Fibroblast of gingiva (primary cell): ENCODE data around the gene SFSWAP.

Experiments used
- DNase-seq: peaks from one replicate; pipeline ENCODE4 v3.0.0-alpha.2; 2011; ENCODE audit warnings: low read depth

SFSWAP gene

DNA sequence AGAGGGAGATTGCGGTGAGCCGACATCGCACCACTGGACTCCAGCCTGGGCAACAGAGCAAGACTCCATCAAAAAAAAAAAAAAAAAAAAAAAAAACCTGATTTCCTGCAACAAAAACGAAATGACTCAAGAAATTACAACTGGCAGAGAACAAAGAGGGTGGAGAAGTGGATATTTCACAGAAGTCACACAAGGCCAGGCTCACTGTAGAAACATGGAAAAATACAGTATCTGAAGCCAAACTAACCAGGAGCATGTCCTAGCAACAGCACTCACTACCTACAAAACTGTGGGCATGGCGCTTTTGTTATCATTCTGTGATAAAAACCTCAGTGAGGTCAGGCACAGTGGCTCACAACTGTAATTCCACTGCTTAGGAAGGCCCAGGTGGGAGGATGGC is 105.6 kb downstream of the SFSWAP start:
- no peak for DNase-seq

DNA sequence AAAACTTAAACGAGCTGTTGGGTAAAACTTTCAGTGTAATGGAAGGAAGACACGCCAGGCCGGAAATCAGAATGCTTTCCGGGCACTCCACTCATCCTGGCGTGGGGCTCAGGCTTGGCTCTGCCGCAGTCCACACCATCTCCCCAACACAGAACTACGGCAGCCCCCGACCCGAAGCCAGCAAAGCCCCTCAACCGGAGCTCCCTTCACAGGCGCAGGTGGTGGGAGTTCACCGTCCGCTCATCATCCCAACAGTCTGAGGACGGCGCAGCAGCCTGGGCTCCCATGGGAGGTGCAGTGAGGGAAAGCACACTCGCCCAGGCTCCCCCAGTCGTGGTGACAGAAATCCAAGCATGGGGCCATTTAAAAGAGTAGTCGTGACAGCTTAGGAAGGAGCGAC is 106.4 kb downstream of the SFSWAP start:
- no peak for DNase-seq

DNA sequence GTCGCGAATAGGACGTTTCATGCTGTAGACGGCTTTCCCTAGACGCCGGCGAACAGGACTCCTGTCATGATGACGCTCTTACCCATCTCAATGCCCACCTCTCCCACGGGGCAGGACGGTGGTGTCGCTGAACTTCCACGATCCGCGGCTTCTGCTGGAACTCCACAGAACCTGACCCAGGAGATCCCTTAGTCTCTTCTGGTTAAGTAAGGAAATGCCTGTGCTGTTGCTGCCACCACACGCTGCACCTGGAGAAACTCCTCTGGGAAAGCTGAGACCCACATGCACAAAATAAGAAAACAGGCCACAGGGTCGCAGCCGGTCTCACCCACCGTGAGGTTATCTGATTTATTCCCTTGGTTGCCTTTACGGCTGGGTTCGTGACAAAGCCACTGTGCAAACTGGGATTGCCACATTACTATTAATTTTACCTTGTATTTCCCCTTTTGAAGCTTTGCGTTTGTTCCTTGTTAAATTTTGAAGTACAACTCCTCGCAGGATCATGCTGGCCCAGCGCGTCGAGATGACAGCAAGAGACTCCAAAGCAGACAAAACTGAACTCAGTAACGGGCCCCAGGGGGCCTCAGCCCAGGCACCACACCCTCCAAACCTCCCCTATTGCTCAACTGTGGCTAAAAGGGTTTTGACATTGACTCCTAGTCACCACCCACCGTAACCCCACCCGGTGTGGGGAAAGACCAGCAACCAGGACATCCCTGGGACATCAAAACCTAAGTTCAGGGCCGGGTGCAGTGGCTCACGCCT is 108.1 kb downstream of the SFSWAP start:
- no peak for DNase-seq

DNA sequence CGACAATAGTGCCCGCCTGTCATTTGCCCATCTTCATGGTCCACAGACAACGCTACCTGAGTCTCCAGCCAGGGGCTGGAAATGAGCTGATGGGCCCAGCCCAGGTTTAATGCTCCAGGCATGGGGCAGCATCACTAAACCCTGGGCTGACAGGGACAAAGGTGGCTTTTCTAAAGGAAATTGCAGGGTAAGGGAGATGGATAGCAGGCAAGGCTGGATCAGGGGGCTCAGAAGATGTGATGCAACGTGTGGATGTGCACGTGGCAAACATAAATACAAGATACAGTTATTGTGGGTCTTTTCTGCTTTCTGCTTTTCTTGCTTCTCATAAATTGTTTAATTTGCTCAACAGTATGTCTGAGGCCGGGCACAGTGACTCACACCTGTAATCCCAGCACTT is 113.6 kb downstream of the SFSWAP start:
- no peak for DNase-seq

DNA sequence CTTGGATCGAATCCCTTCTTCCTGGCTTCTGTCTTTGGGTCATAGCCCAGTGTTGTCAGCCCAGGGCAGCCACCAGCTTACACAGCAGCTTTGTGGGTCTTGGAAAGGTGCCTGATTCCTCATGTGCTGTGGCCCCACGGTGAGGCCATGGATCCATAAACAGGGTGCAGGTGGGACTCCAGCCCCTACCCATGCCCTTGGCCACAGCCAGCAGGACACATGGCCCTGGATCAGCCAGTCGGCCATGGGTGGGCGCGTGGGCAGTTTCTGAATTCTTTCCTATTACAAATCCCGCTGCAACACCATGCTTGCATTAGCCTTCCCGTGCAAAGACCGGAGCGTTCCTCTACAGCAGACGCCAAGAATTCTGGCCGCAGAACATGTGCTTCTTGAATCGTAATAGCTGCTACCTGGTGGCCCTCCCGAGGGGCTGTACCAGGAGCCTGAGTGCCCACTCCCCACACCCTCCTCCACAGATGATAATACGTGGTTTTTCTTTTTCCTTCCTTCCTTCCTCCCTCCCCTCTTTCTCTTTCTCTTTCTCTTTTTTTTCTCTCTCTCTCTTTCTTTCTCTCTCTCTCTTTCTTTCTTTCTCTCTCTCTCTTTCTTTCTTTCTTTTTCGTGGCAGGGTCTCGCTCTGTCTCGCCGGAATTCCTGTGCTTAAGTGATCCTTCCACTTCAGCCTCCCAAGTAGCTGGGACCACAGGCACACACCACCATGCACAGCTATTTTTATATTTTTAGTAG is 114.4 kb downstream of the SFSWAP start:
- peak; percentile 76 for DNase-seq

DNA sequence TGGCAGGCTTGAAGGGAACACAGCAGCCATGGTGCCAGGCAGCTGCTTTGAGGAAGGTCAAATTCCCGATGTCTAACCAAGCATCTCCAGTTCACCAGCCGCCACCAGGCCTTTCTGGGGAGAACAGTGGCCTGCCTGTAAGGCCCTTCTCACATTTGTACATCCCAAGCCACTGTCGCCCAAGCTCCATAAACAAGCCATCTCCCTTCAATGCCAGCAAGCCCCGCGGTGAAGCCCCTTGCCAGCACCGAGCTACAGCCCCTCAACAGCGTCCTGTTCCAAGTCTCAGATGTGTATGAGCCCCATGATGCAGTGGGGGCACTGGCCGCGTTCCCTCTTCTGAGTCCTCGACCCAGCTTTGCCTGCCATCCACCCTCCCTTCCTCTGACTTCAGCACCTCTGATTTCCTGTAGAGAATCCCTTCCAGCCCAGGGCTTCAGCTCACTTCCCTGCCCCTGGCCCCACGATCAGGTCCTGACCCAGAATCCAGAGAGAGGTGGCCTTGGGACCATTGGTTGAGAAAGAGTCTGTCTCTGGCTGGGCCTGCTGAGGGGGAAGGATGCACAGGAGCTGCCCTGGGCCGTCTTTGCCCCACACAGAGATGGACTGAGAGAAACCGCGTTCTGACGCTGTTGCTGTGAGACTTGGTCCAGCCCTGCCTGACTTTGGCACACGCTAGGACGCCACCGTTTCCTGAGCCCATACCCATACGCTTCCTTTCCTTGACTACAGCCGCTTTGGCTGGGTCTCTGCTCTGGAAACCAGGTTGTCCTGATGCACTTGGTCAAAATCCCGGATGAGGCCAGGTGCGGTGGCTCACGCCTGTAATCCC is 115.4 kb downstream of the SFSWAP start:
- DNase-seq, result no peak

DNA sequence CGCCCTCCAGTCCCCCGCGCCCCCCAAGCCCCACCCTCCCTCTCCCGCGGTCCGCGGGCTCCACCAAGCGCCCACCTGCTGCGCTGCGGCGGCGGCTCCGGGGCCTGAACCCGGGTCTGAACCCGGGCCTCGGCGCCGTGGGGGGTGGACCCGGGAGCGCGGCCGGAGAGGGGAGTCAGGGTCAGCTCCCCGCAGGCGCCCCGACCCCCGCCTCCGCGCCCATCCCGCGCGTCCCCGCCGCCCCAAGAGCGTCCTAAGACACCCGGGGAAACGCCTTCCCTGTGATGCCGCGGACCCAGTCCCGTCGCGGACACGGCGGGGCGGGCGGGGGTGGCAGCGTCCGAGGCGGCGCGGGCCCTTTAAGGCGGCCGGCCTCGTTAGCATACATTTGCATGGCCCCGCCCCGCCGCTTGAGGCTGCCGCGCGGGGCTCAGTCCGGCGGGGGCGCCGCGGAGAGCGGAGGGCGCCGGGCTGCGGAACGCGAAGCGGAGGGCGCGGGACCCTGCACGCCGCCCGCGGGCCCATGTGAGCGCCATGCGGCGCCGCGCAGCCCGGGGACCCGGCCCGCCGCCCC is 117.2 kb downstream of the SFSWAP start, which contains the start of gene MMP17:
MMP17 (plus strand) TSS at position 433 of the 574 bp plus-strand sequence; CDS start at position 535, 102 bp downstream.
- DNase-seq, result peak; percentile 72

DNA sequence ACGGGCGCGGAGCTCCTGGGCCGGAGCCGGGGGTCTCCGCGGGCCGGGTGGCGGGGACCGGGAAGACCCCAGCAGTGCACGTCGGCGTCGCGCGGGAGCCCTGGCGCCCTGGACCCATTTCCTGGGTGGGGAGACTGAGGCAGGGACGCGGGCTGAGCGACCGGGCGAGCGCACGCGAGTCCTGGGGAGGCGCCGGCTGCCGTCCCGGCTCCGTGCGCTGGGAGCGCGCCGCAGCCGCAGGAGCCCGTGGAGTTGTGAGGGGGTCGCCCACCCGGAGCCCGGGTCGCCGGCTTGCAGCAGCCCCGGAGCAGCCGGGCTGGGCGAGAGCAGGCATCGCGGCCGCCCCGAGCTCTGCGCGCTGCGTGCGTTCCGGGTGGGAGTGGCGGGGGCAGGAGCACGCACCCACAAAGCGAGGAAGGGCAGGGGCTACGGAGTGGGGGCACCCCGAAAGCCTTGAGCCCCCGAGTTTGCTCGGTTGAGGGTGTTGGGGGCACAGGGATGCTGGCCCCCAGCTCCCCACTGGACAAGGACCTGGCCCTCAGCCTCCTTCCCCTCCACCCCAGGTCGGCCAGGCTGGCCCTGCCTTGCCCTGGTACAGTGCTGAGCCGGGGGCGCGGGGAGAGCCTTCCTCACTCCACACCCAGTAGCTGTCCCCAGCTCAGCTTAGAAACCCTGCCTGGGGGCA is 117.9 kb downstream of the SFSWAP start:
- DNase-seq, result no peak

DNA sequence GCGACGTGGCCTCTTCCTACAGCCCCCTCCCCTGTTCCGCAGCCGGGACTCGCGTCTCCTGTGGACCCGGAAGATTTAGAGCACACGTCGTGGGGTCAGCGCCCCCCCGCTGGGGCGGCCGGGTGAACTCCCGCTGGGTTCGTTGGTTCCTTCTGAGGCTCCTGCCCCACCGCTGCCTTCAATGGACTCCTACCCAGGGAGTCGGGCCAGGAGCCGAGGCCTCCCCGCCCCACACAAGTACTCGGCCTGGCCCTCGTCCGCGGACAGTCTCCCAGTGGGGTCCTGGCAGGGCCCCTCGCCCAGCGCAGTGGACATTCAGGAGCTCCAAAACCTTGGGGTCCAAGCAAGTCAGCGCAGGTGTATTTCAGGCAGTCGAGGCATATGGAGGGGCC is 118.5 kb downstream of the SFSWAP start:
- peak; percentile 26 for DNase-seq

DNA sequence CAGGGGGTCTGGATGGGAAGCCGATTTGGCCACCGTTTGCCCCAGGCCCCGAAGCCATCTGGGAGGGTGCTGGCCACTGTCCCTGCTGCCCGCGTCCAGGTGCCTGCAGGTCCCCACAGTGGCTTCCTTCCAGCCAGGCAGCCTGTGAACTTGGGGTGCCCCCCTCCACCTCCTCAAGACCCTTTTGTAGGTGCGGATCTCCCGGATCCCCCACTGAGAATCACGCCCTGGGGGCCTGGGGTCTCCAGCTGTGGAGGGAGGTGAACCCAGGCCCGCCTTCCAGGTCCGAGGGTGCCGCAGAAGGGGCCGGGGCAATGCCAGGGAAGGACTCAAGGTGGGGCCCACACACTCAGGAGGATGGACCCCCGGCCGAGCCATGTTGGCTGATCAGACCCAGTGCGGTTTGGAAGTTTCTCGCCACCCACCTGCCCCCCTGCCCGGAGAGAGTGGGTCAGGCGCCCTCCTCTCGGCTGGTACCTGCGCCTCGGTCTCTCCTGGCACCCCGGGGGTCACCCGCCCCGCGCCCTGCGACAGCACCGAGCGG is 119.0 kb downstream of the SFSWAP start:
- DNase-seq, result no peak

DNA sequence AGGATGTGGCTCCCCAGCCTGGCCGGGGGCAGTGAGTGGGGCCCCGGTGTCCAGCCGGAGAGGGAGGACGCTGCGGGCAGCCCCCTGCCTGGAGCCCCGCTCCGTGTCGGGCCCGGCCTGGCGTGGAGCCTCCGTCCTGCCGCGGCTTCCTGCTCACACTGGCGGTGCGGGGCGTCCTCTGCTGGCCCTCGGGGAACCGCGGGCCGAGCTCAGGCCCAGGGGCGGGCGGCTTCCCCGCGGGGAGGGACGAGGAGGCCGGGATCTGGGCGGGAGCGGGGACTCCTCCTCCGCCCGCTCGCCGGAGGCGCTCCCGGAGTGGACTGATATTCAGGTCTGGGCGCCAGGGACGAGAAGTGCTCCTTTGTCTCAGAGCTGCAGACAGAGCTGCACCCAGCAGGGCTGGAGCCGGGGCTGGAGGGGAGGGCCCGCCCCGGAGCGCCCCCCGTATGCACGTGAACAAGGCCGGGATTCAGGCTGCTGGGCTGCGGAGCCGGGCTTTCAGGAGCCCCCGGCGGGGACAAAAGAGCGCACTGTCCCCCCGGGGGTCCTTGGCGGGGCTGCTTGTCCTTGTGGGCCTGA is 119.5 kb downstream of the SFSWAP start:
- DNase-seq, result peak; percentile 88

DNA sequence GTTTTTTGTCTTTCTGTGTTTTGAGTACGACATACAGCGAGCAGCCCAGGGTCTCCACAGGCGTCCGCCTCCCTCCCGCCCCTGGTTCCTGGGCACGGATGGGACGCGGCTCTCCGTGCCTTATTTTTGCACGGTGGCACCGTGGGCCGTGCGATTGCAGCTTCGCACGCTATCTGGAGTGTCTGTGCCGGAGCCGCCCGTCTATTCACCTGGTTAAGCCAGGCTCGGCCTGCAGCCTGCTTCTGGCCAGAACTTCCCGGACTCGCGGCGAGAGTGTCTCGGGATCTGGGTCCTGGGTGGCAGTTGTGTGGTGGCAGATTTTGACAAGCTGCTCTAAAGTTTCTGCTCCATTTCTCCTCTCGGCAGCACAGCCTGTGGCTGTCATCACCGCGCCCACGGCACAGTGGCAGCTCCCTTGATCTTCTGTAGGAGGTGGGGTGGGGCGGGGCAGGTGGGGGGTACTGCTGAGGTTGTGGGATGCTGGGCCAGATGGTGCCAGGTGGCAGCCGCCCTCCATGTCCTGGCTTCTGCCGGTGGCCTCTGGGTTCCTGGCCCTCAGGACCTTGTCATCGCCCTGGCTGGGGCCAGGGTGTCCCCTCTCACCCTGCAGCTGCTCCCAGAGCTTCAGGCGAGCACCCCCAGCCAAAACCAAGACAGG is 120.2 kb downstream of the SFSWAP start:
- DNase-seq, result peak; percentile 14

DNA sequence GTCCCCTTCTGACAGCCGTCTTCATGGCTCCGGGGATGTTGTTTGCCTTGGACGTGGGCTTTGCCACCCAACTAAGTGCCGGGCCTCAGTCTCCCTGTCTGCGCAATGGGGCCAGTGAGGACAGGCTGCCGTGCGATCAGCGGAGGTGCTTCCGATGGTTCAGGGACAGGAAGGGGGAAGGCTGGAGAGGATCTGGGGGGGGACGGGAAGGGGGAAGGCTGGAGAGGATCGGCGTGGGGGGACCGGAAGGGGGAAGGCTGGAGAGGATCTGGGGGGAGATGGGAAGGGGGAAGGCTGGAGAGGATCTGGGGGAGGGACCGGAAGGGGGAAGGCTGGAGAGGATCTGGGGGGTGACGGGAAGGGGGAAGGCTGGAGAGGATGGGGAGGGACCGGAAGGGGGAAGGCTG is 120.7 kb downstream of the SFSWAP start:
- peak; percentile 94 for DNase-seq

DNA sequence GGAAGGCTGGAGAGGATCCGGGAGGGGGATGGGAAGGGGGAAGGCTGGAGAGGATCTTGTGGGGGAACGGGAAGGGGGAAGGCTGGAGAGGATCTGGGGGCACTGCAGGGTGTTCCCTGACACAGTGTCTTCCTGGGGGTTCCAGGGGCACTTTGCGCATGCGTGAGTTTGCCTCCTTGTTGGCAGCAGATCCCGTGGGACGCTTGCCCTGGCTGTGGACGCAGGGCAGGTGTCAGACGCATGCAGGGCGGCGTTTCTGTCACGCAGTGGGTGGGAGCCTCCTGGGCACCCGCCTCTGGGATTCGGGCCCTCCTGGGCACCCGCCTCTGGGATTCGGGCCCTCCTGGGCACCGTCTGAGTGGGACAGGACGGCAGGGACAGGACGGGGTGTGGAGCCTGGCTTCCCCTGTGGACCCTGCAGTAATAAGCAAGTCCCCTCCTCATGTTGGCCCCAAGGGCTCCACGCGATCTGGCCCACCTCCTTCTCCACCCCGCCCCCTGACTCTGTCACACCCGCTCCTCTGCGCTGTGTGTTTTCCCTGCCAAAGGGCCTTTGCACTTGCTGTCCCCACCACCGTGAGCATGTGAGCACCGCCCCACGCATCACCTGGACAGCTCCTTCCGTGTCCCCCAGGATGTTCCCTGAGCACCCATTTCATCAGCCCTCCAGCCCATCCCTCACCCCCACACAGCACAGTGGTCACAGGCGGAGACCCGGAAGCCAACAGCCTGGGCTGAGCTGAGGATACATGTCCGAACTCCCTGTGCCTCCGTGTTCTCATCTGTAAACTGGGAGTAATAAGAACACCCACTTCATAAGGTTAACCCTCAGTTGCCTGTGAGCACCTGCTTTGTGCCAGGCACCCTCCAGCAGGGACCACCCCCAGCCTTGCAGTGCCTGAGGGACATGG is 121.7 kb downstream of the SFSWAP start:
- peak; percentile 78 for DNase-seq

DNA sequence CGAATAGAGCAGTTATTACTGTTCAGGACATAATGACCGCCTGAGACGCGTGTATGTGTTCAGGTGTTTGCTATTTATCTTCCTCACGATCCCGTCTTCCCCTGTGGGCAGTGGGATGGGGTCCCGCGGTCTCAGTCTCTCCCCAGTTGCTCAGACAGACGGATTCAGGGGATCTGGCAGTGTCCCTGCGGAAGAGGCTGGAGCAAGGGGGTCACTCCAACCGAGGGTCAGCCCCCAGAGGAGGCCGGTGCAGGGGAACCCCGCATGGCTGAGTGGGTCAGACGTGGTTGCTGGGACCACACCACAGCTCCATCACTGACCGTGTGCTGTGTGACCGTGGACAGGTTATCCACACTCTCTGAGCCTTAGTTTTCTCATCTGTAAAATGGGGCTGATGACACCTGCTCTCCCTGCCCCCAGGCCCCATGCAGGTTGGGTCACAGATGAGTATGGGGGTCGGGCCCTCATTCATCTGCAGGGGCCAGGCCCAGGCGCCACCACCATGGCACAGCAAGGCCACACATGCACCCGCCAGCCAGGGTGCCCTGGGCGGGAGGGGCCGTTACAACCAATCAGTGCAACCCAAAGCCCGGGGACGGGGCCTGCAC is 122.5 kb downstream of the SFSWAP start:
- no peak for DNase-seq

DNA sequence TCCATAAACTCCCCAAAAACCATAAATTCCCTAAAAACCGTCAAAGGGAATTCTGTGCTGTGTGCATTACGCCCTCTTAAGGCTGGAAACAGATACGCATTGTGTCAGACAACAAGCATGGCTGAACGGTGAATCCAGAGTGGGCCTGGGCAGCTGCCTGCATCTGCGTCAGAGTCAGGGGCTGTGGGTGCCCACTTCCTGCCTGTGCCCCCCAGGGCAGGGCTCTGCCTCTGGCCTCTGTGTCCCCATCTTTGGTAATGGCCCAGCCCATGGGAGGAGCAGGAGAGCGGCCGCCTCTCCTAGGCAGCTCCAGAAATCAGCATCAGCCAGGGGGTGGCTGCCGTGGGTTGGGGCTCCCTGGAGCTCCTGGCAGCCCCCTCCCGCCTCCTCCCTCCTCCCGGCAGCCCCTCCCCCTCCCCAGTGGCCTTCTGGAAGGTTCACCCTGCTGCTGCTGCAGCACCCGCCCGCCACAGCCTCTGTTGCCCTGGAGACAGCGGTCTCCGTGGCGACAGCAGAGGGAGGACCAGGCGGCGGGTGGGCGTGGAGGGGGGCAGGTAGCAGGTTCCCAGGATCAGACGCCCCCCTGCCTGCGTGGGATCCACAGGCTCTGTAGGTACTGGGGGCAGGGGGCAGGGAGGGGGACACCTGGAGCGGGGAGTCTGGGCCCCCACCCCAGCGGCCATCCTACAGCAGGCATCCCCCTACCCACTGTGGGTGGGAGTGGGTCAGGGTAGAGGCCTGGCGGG is 123.2 kb downstream of the SFSWAP start:
- no peak for DNase-seq

DNA sequence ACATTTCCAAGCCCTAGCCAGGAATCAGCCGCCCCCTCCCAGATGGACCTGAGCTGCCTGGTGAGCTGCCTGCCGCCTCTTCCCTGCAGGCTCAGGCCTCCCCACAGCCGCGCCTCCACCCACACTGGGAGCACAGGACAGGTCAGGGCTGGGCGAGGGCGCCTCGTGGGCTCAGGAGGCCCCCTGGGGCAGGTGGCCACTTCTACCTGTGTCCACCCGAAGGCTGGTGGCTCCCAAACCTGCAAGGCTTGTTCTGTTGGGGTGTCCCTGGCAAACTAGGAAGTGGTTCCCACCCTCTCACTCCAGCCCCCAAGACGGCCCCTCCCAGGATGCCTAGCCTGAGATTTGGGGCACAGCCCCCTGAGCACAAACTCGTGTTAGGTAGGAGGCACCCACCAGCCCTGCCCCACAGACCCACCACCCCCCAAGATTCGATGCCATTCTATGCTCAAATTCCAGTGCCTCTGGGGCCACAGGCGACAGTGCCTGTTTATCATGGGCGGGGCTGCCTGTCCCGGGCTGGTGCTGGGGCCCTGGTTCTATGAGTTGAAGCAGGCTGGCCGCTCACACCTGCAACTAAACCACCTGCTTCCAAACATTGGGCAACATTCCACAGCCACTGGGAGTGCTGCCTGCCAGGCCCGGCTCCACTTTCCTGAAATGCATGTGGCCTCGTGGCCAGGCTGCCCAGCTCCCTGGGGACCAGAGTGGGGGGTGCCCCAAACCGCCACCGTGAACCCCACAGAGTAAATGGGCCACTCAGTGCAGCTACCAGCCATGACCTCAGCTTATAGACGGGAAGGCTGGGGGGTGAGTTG is 124.1 kb downstream of the SFSWAP start:
- no peak for DNase-seq
